D721Med (cell line): ENCODE data around the gene RNF125.
A peak's percentile ranks its signal among the peaks of the same experiment; 100 is the strongest.

ENCODE experiments used
- DNase-seq: peaks from one replicate; pipeline ENCODE4 v3.0.0; 2011; ENCODE audit warnings: low spot score; ENCODE audit not compliant: insufficient read length
- FAIRE-seq: peaks from 2 replicates; lab custom pipeline; 2011; peaks lifted over from hg19 to GRCh38; lab: Jason Lieb, UNC
- TF ChIP-seq, protein P1 (sequence below): IDR thresholded peaks from 2 replicates; pipeline ENCODE4 v1.5.1; 2012; ENCODE audit warnings: mild to moderate bottlenecking, control low read depth; ENCODE audit not compliant: insufficient read depth; ENCODE audit errors: missing control alignments

Gene RNF125

DNA sequence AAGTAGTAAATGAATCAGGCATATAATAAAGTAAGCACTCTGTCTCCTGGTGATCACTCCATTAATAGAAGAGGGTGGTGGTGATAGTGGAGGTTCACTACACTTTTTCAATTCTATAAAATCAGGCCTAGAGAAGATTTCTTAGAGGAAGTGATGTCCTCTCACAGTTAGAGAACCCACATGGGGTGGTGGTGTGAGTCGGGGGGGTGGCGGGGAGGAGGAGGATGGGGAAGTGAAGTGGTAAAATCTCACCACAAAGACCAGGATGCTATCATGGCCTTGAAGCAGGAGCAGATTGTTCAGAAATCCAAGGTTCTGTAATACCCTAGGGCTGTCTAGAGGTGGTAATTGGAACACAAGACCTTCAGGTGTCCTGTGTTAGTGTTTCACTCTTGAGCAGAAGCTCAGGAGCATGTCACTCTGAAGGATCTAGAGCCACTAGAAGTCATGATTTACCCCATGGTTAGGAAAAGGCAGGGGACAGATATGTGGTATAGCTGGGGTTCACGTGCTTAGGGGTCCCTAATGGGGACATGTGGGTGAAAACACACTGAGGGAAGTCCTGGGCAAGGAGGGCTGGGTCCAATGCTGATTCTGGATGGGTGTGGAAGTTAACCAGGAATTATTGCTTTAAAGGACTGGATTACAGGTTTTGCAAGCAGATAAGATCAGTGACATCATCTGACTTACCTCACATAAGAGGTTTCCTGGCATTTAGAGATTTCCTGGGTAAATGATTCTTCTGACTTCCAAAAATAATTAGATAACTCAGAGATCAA, 31.0 kb downstream of the RNF125 start:
- no peak for DNase-seq
- TF ChIP-seq, protein P1, sequence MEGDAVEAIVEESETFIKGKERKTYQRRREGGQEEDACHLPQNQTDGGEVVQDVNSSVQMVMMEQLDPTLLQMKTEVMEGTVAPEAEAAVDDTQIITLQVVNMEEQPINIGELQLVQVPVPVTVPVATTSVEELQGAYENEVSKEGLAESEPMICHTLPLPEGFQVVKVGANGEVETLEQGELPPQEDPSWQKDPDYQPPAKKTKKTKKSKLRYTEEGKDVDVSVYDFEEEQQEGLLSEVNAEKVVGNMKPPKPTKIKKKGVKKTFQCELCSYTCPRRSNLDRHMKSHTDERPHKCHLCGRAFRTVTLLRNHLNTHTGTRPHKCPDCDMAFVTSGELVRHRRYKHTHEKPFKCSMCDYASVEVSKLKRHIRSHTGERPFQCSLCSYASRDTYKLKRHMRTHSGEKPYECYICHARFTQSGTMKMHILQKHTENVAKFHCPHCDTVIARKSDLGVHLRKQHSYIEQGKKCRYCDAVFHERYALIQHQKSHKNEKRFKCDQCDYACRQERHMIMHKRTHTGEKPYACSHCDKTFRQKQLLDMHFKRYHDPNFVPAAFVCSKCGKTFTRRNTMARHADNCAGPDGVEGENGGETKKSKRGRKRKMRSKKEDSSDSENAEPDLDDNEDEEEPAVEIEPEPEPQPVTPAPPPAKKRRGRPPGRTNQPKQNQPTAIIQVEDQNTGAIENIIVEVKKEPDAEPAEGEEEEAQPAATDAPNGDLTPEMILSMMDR: no peak
- FAIRE-seq: no peak

DNA sequence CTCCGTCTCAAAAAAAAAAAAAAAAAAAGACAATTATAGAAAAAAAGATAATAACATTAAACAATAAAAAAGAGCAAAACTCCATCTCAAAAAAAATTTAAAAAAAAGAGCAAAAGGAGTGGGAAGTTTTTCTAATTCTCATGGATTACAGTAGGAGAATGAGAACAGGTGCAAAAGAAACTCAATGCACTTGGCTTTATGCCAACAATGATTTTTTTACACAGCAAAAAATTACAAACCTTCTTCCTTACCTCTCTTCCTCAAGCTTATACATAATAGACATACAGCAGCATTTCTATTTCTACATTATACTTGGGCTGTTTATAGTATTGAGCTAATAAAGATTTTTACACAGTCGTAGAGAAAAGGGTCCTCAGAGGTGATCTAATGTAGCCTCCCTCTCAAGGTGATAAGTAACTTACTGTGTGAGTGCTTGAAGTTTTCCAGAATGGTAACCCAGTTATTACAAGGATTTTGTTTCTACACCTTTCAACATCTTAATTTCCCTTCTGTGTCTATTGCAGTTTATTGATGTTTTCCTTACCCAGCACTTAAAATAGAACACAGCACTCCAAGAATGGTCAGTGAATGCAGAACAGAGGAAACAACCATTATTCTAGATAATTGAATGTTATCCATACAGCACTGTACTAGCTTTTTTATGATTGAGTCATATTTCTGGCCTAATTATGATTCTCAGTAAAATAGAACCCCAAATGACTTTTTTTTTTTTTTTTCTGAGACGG, 38.2 kb downstream of the RNF125 start:
- DNase-seq (no peak), FAIRE-seq (no peak)
- TF ChIP-seq, protein P1: no peak

DNA sequence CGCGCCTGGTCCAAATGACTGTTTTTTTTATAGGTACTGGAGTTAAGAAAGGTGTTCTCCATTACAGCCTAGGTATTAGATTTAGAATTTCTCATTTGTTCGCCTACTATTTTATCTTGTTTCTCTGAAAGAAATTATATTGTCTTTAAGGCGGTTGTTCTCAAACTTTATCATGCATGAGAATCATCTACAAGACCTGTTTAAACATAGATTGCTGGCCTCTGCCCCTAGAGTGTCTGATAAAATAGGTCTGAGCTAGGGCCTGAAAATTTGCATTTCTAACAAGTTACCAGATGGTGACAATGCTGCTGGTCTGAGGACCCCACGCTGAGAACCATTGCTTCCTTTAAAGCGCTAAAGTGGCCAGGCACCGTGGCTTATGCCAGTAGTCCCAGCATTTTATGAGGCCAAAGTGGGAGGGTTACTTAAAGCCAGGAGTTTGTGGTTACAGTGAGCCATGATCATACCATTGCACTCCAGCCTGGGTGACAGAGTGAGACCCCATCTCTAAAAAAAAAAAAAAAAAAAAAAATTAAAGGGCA, 39.1 kb downstream of the RNF125 start:
- no peak for DNase-seq
- TF ChIP-seq, protein P1: no peak
- FAIRE-seq: no peak

DNA sequence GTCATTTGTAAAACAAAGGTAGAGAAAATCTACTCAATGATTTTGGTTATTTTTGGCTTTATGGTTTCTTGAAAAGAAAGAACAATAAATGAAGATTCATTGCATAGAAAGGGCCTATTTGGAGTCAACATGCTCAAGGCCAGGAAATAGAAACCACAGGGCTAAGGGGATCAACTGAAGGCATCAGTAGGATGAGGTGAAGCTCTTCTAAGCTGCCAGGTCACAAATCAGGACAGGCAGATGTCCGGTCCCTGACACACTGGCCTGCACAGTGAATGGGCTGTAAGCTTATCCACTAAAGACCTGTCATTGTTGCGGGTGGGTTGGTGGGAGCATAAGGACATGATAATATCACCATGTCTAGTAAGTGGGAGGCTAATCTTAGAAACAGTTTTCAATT, 41.4 kb downstream of the RNF125 start:
- FAIRE-seq: no peak

DNA sequence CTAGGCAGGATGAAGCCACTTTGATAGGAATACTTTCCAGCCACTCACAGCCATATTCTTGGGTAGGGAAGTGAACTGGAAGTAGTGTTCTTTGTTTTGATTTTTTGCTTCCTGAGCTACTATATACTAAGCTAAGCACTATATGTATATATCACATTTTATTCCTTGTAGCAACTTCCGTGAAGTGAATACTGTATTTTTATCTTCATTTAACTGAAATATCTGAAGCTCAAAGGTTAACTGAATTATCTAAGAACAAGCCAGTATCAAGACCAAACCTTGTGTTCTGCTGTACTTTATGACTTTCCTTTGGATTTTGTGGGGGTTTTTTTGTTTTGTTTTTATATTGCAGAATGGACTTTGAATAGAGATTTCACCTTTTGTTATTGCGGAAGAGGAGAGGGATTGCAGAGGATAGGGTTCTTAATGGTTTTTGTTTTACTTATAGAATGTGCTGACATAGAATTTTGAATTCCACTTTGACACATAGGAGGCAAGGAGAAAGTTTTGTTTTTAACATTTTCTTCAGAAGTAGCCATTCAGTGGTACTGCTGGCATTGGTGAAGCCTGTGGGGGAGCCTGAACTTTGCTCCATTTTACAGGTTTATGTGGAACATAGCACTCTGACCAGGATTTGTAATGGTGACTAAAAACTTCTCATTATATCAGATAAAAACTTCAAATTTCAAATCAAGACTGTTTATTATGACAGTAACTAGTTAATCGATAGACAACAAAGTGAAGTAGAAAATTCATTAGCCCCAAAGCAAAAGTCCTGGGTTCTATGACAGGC, 48.9 kb downstream of the RNF125 start:
- TF ChIP-seq, protein P1: no peak
- FAIRE-seq: no peak
- DNase-seq: no peak

More for the DNA sequence above, 41.4 kb downstream of the RNF125 start:
- TF ChIP-seq, protein P1: no peak
- DNase-seq: no peak

DNA sequence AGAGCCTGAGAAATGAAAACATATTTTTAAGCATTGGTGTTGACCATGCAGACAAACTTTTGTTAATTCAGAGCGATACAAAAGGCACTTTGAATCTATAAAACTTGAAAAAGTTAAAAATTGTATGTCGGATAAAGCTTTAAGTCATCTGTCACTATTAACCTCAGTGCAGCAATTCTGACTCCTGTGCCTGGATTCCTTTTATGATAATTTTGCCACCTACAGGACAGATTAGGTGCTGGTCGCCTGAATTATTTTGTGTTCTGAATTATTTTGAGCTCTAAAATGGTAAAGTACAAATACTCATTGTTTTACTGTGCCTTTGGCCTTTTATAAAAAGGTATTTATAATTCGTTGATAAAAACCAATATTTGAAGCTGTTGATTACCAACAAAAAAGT, 53.7 kb downstream of the RNF125 start:
- TF ChIP-seq, protein P1: peak; percentile 20
- FAIRE-seq: peak; percentile 16

More for the DNA sequence above, 53.7 kb downstream of the RNF125 start:
- DNase-seq: no peak
